CD4-positive, CD25-positive, alpha-beta regulatory T cell (primary cell): Measurements from ENCODE around the gene MROH7. TPM values are rescaled to one million over a fixed set of nuclear protein-coding genes. Genes with fewer than 3 reads are reported as not detected.

Experiments used
- ATAC-seq, 2 donors: fragments of 150-1000 bp; cut with Tn5 transposase; one replicate each; pipeline ENCODE4 v1.10.0; 2021; ENCODE audit warnings: low read depth in 2 of 2, moderate number of reproducible peaks in 2 of 2, moderate library complexity in 1 of 2
- DNase-seq, 3 donors: peaks; one replicate each; pipeline versions ENCODE4 v3.0.0 to v3.0.0-alpha.2; 2012 to 2022; ENCODE audit warnings: mixed read lengths in 1 of 3
- H3K27ac ChIP-seq: one replicate; pipeline ENCODE4 v1.7.0; 2013; ENCODE audit warnings: mild to moderate bottlenecking, low read length; ENCODE audit not compliant: insufficient read depth, poor library complexity, severe bottlenecking
- H3K27me3 ChIP-seq: one replicate; pipeline ENCODE4 v1.7.0; 2013; ENCODE audit warnings: low read length; ENCODE audit not compliant: control insufficient read depth, insufficient read depth
- H3K36me3 ChIP-seq: one replicate; pipeline ENCODE4 v1.7.0; 2013; ENCODE audit warnings: mild to moderate bottlenecking, low read length, moderate library complexity; ENCODE audit not compliant: control insufficient read depth, insufficient read depth
- H3K4me1 ChIP-seq: 2 replicates; pipeline ENCODE4 v1.7.0; 2013; ENCODE audit warnings: mild to moderate bottlenecking, low read length; ENCODE audit not compliant: insufficient read depth, control insufficient read depth, poor library complexity, severe bottlenecking
- H3K4me3 ChIP-seq: one replicate; pipeline ENCODE4 v1.7.0; 2013; ENCODE audit warnings: low read depth, mild to moderate bottlenecking, low read length, moderate library complexity
- H3K9me3 ChIP-seq, 2 experiments: 1 replicate in 1 of 2; 2 replicates in 1 of 2; pipeline ENCODE4 v1.7.0; 2013; ENCODE audit warnings: low read length in 2 of 2, mild to moderate bottlenecking in 1 of 2, moderate library complexity in 1 of 2; ENCODE audit not compliant: control insufficient read depth in 2 of 2
- H3K27ac Mint-ChIP-seq, 3 donors: one replicate each; pipeline ENCODE4 v1.8.0; 2020 to 2022; ENCODE audit warnings: mild to moderate bottlenecking in 3 of 3, mixed read lengths in 3 of 3, moderate library complexity in 2 of 3
- H3K27me3 Mint-ChIP-seq: one replicate; pipeline ENCODE4 v1.8.0; 2022; ENCODE audit warnings: mild to moderate bottlenecking, mixed read lengths
- H3K36me3 Mint-ChIP-seq: one replicate; pipeline ENCODE4 v1.8.0; 2020; ENCODE audit warnings: mixed read lengths
- H3K4me1 Mint-ChIP-seq, 4 donors: one replicate each; pipeline ENCODE4 v1.8.0; 2020 to 2022; ENCODE audit warnings: mixed read lengths in 4 of 4, mild to moderate bottlenecking in 1 of 4
- H3K4me3 Mint-ChIP-seq, 4 donors: one replicate each; pipeline ENCODE4 v1.8.0; 2020 to 2022; ENCODE audit warnings: mild to moderate bottlenecking in 4 of 4, mixed read lengths in 4 of 4, moderate library complexity in 3 of 4
- H3K9me3 Mint-ChIP-seq, 7 donors: one replicate each; pipeline ENCODE4 v1.8.0; 2020 to 2022; ENCODE audit warnings: mixed read lengths in 7 of 7, mild to moderate bottlenecking in 3 of 7, moderate library complexity in 2 of 7
- polyA plus RNA-seq, 4 donors: library from polyadenylated mRNA; unstranded; fragments of 300-500 nt; fragmentation: Illumina TruSeq; gene quantifications; one replicate each; pipeline ENCODE4 v1.2.3, GENCODE V29; 2021
- total RNA-seq: library from RNA; stranded (reverse); gene quantifications from one replicate; pipeline ENCODE4 v1.2.3, GENCODE V29; 2022

Gene MROH7
- total and polyA plus RNA-seq, 5 donors from 2014 or later = not detected

GRCh38 chr1:54606990-54607325, 34.6 kb upstream of the MROH7 start:
- no peaks in the 10 kb centered on the region for H3K9me3 Mint-ChIP-seq
- H3K9me3 ChIP-seq = no peaks in the 10 kb centered on the region
- H3K4me3 Mint-ChIP-seq = no peak overlapping the region
- H3K27ac ChIP-seq = no peak overlapping the region
- no peak overlapping the region for H3K27ac Mint-ChIP-seq
- no peak overlapping the region for H3K4me3 ChIP-seq
- no peaks in the 10 kb centered on the region for H3K27me3 Mint-ChIP-seq
- H3K27me3 ChIP-seq = no peaks in the 10 kb centered on the region
- DNase-seq (no peak), ATAC-seq (no peak)
- H3K36me3 ChIP-seq = no peaks in the 10 kb centered on the region
- peaks cover 0 to 17% (median 4%) of the 10 kb centered on the region in 4 donors for H3K4me1 Mint-ChIP-seq
- no peaks in the 10 kb centered on the region for H3K36me3 Mint-ChIP-seq
- H3K4me1 ChIP-seq = no peaks in the 10 kb centered on the region

- Histone ChIP-seq H3K4me1 (no peaks in the 10 kb centered on the region), H3K36me3 (no peaks in the 10 kb centered on the region), H3K4me3 (no peak overlapping the region), H3K9me3 (no peaks in the 10 kb centered on the region), H3K27ac (no peak overlapping the region), H3K27me3 (no peaks in the 10 kb centered on the region)
- no peaks in the 10 kb centered on the region for H3K27me3 Mint-ChIP-seq
- ATAC-seq (no peak), DNase-seq (no peak)
- no peak overlapping the region for H3K4me3 Mint-ChIP-seq
- H3K9me3 Mint-ChIP-seq = no peaks in the 10 kb centered on the region
- H3K27ac Mint-ChIP-seq = no peak overlapping the region
- peaks cover 0 to 14% (median 4%) of the 10 kb centered on the region in 4 donors for H3K4me1 Mint-ChIP-seq
- no peaks in the 10 kb centered on the region for H3K36me3 Mint-ChIP-seq
These were observed 33.6 kb upstream of the MROH7 start for GRCh38 chr1:54607821-54608565.

- DNase-seq (no peak), ATAC-seq (no peak)
- H3K4me1 ChIP-seq = no peaks in the 10 kb centered on the region
- no peak overlapping the region for H3K27ac ChIP-seq
- Mint-ChIP-seq H3K27ac (no peak overlapping the region), H3K27me3 (no peaks in the 10 kb centered on the region), H3K4me1 (peaks cover 0 to 14% (median 4%) of the 10 kb centered on the region in 4 donors), H3K4me3 (no peak overlapping the region), H3K36me3 (no peaks in the 10 kb centered on the region), H3K9me3 (no peaks in the 10 kb centered on the region)
- no peaks in the 10 kb centered on the region for H3K27me3 ChIP-seq
- H3K4me3 ChIP-seq = no peak overlapping the region
- H3K36me3 ChIP-seq = no peaks in the 10 kb centered on the region
- H3K9me3 ChIP-seq = no peaks in the 10 kb centered on the region
These were observed 32.9 kb upstream of the MROH7 start for GRCh38 chr1:54608566-54609230.

DNA sequence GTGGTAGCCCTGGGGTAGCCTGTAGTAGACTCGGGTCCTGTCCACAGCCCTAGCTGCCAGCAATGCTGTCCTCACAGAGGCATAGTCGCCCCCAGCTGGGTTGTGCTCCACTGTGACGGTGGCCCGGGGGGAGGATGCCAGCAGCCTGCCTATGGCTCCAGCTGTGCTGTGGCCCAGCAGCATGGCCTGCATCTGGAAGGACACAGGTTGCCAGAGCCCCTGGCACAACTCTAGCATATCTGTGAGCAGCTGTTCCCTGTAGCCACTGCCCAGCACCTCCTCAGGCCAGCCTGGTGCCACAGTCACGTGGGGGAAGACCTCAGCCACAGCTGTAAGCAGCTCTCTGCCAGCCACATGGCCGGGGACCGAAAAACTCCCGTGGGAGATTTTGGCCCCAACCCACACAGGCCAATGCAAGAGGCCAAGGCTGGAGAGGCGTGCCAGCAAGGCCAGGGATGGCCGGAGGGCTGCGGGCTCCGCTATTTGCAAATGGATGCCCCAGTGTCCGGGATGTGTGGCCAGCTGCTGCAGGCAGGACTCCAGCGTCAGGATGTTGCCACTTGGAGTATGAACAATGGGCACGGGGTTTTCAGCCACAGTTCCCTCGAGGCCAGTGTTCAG, 32.2 kb upstream of the MROH7 start:
- Mint-ChIP-seq H3K4me1 (peaks cover 0 to 10% (median 3%) of the 10 kb centered on the region in 4 donors), H3K4me3 (no peak overlapping the region), H3K27me3 (peaks cover 4% of the 10 kb centered on the region), H3K27ac (no peak overlapping the region), H3K9me3 (no peaks in the 10 kb centered on the region), H3K36me3 (no peaks in the 10 kb centered on the region)
- Histone ChIP-seq H3K36me3 (no peaks in the 10 kb centered on the region), H3K4me1 (no peaks in the 10 kb centered on the region), H3K9me3 (no peaks in the 10 kb centered on the region), H3K27me3 (no peaks in the 10 kb centered on the region), H3K4me3 (no peak overlapping the region), H3K27ac (no peak overlapping the region)
- ATAC-seq = no peak
- no peak for DNase-seq

DNA sequence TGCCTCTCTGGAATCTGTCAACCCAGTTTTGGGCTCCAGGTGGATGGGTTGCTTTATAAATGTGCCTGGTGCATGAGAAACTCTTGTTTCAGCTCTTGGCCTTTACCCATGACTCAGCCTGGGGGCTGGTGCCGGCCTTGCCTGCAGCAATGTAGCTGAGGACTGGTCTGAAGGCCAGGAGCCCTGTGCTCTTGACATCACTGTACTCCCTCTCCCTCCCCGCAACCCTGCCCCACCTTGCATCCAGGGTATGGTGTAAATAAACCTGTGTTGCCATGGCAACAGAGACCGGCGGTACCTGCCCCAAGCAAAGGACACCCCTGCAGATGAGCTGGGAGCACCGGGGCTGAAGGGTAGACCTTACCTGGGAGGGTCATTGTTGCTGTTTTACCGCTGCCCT, 31.5 kb upstream of the MROH7 start:
- peaks cover 0 to 4% (median 0%) of the 10 kb centered on the region in 4 donors for H3K4me1 Mint-ChIP-seq
- Histone ChIP-seq H3K27me3 (no peaks in the 10 kb centered on the region), H3K9me3 (no peaks in the 10 kb centered on the region), H3K27ac (no peak overlapping the region), H3K36me3 (no peaks in the 10 kb centered on the region), H3K4me3 (no peak overlapping the region), H3K4me1 (no peaks in the 10 kb centered on the region)
- no peaks in the 10 kb centered on the region for H3K36me3 Mint-ChIP-seq
- no peaks in the 10 kb centered on the region for H3K9me3 Mint-ChIP-seq
- no peak for ATAC-seq
- no peak overlapping the region for H3K4me3 Mint-ChIP-seq
- no peak for DNase-seq
- H3K27ac Mint-ChIP-seq = no peak overlapping the region
- H3K27me3 Mint-ChIP-seq = peaks cover 5% of the 10 kb centered on the region

- H3K9me3 Mint-ChIP-seq = no peaks in the 10 kb centered on the region
- H3K4me1 Mint-ChIP-seq = no peaks in the 10 kb centered on the region
- ATAC-seq = no peak
- no peaks in the 10 kb centered on the region for H3K36me3 Mint-ChIP-seq
- H3K27me3 Mint-ChIP-seq = peaks cover 5% of the 10 kb centered on the region
- H3K9me3 ChIP-seq = no peaks in the 10 kb centered on the region
- no peaks in the 10 kb centered on the region for H3K36me3 ChIP-seq
- no peak overlapping the region for H3K27ac Mint-ChIP-seq
- no peaks in the 10 kb centered on the region for H3K4me1 ChIP-seq
- no peak overlapping the region for H3K27ac ChIP-seq
- no peak for DNase-seq
- no peaks in the 10 kb centered on the region for H3K27me3 ChIP-seq
- H3K4me3 ChIP-seq = no peak overlapping the region
- H3K4me3 Mint-ChIP-seq = no peak overlapping the region
These were observed 30.7 kb upstream of the MROH7 start for GRCh38 chr1:54610601-54611580.

DNA sequence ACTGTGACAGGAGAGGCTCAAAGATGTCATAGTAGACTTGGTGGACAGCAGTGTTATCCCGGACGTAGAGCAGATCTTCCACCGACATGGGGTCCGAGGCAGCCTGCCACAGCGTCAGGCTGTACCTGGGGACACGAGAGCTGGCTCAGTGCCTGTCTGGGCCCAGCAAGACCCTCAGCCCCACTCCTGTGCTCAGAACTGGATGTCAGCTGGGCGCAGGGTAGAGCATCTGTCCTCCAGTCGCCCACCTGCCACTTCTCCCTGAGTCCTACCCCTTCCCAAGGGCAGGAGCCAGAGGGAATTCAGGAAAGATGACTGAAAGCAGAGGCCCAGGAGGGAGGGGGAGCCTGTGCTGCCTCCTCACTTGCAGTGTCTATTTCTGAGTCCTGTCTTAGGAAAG, 30.0 kb upstream of the MROH7 start:
- H3K4me1 Mint-ChIP-seq = no peaks in the 10 kb centered on the region
- no peaks in the 10 kb centered on the region for H3K36me3 ChIP-seq
- no peak overlapping the region for H3K4me3 ChIP-seq
- no peaks in the 10 kb centered on the region for H3K4me1 ChIP-seq
- H3K4me3 Mint-ChIP-seq = no peak overlapping the region
- no peaks in the 10 kb centered on the region for H3K9me3 Mint-ChIP-seq
- H3K27me3 ChIP-seq = no peaks in the 10 kb centered on the region
- DNase-seq (no peak), ATAC-seq (no peak)
- no peak overlapping the region for H3K27ac ChIP-seq
- no peaks in the 10 kb centered on the region for H3K9me3 ChIP-seq
- peaks cover 5% of the 10 kb centered on the region for H3K27me3 Mint-ChIP-seq
- no peaks in the 10 kb centered on the region for H3K36me3 Mint-ChIP-seq
- H3K27ac Mint-ChIP-seq = no peak overlapping the region
